Hepatocyte (in vitro differentiated cells): ENCODE data around the gene CDHR3.

Experiments used
- CTCF ChIP-seq: fragments of 200-600 bp; sonication (generic); IDR thresholded peaks from 2 replicates; pipeline ENCODE4 v1.5.1; 2016; ENCODE audit warnings: antibody characterized with exemption, mild to moderate bottlenecking; ENCODE audit not compliant: poor library complexity
- EZH2 ChIP-seq: fragments of 200-600 bp; sonication (generic); IDR thresholded peaks from 2 replicates; pipeline ENCODE4 v1.6.1; 2016; ENCODE audit warnings: antibody characterized with exemption, mild to moderate bottlenecking, borderline replicate concordance
- EZH2phosphoT487 ChIP-seq: fragments of 200-600 bp; sonication (generic); IDR thresholded peaks from one replicate; pipeline ENCODE4 v1.6.1; 2018; ENCODE audit warnings: antibody characterized with exemption, mild to moderate bottlenecking, low read depth, moderate library complexity; ENCODE audit not compliant: unreplicated experiment, severe bottlenecking

- TF ChIP-seq CTCF = no peak
- no peak for TF ChIP-seq EZH2phosphoT487
- no peak for TF ChIP-seq EZH2
Observed at GRCh38 chr7:106012935-106013439, 49.9 kb downstream of the CDHR3 start.
